GM19397 (cell line): Measurements from ENCODE around the gene SNTG2.
A peak's percentile ranks its signal among the peaks of the same experiment; 100 is the strongest.

Source experiments
- ATAC-seq: cut with Tn5 transposase; IDR thresholded peaks from one replicate; pipeline ENCODE4 v1.9.1; 2021; ENCODE audit warnings: mild to moderate bottlenecking, moderate library complexity; ENCODE audit not compliant: unreplicated experiment

SNTG2 gene

GRCh38 chr2:926259-926793 is 24.3 kb upstream of the SNTG2 start:
- no peak for ATAC-seq

- ATAC-seq = no peak
These were observed 23.8 kb upstream of the SNTG2 start for GRCh38 chr2:926896-927295.

- no peak for ATAC-seq
These were observed 21.5 kb upstream of the SNTG2 start for GRCh38 chr2:929011-929735.

GRCh38 chr2:929925-930324 is 20.7 kb upstream of the SNTG2 start:
- ATAC-seq = no peak

- ATAC-seq = no peak
These were observed 19.7 kb upstream of the SNTG2 start for GRCh38 chr2:930935-931334.

GRCh38 chr2:932320-933115 is 18.1 kb upstream of the SNTG2 start:
- ATAC-seq = no peak

GRCh38 chr2:933734-934295 is 16.8 kb upstream of the SNTG2 start:
- no peak for ATAC-seq

- ATAC-seq = no peak
These were observed 13.1 kb upstream of the SNTG2 start for GRCh38 chr2:937530-937929.

GRCh38 chr2:938181-939005 is 12.3 kb upstream of the SNTG2 start:
- no peak for ATAC-seq

- ATAC-seq = no peak
These were observed 10.6 kb upstream of the SNTG2 start for GRCh38 chr2:939936-940601.

GRCh38 chr2:941871-942270 is 8.8 kb upstream of the SNTG2 start:
- ATAC-seq = no peak

- ATAC-seq = no peak
These were observed 7.7 kb upstream of the SNTG2 start for GRCh38 chr2:942775-943460.

- ATAC-seq = no peak
These were observed 7.2 kb upstream of the SNTG2 start for GRCh38 chr2:943461-943797.

- no peak for ATAC-seq
These were observed 6.8 kb upstream of the SNTG2 start for GRCh38 chr2:943821-944220.

GRCh38 chr2:944693-945092 is 6.0 kb upstream of the SNTG2 start:
- ATAC-seq = no peak

GRCh38 chr2:945104-945503 is 5.5 kb upstream of the SNTG2 start:
- no peak for ATAC-seq

- ATAC-seq = peak; percentile 53
These were observed 4.3 kb upstream of the SNTG2 start for GRCh38 chr2:946073-946948.

GRCh38 chr2:949384-950079 is 1.1 kb upstream of the SNTG2 start:
- ATAC-seq = no peak
